GM23338 (cell line): Measurements from ENCODE around the gene UBTD1. TPM values are rescaled to one million over a fixed set of nuclear protein-coding genes. Genes with fewer than 3 reads are reported as not detected.

Experiments
- ATAC-seq: fragments of 200-7000 bp; cut with Tn5 transposase; 3 replicates; pipeline ENCODE4 v1.9.1; 2020
- DNase-seq: peaks from one replicate; pipeline ENCODE4 v3.0.0-alpha.2; 2015; ENCODE audit warnings: low spot score
- H2AFZ ChIP-seq: fragments of 200-600 bp; sonication (generic); 2 replicates; pipeline ENCODE4 v1.8.0; 2016; ENCODE audit warnings: antibody characterized with exemption, mild to moderate bottlenecking, moderate library complexity
- H3F3A ChIP-seq: fragments of 200-600 bp; sonication (generic); replicated peaks from 2 replicates; pipeline ENCODE4 v1.8.0; 2017; ENCODE audit warnings: antibody characterized with exemption, mixed run types, low read depth
- H3K27ac ChIP-seq: fragments of 200-600 bp; sonication (generic); 2 replicates; pipeline ENCODE4 v1.6.1; 2016; ENCODE audit warnings: low read depth
- H3K27me3 ChIP-seq: fragments of 200-600 bp; sonication (generic); 2 replicates; pipeline ENCODE4 v1.8.0; 2016; ENCODE audit warnings: mild to moderate bottlenecking, mixed run types, moderate library complexity; ENCODE audit not compliant: insufficient read depth
- H3K36me3 ChIP-seq: fragments of 200-600 bp; sonication (generic); 2 replicates; pipeline ENCODE4 v1.8.0; 2016; ENCODE audit warnings: mild to moderate bottlenecking; ENCODE audit not compliant: insufficient read depth
- H3K4me1 ChIP-seq: fragments of 200-600 bp; sonication (generic); 2 replicates; pipeline ENCODE4 v1.8.0; 2016; ENCODE audit warnings: mild to moderate bottlenecking, moderate library complexity; ENCODE audit not compliant: insufficient read depth
- H3K4me2 ChIP-seq: fragments of 200-600 bp; sonication (generic); 2 replicates; pipeline ENCODE4 v1.7.1; 2017; ENCODE audit warnings: mixed run types
- H3K4me3 ChIP-seq: fragments of 200-600 bp; sonication (generic); 2 replicates; pipeline ENCODE4 v1.6.1; 2016; ENCODE audit warnings: mixed run types
- H3K79me2 ChIP-seq: fragments of 200-600 bp; sonication (generic); replicated peaks from 2 replicates; pipeline ENCODE4 v1.8.0; 2017; ENCODE audit warnings: mild to moderate bottlenecking; ENCODE audit not compliant: insufficient read depth
- H3K9me2 ChIP-seq: fragments of 200-600 bp; sonication (generic); 2 replicates; pipeline ENCODE4 v1.8.0; 2017; ENCODE audit not compliant: insufficient read depth
- H4K20me1 ChIP-seq: fragments of 200-600 bp; sonication (generic); replicated peaks from 2 replicates; pipeline ENCODE4 v1.8.0; 2017; ENCODE audit warnings: mild to moderate bottlenecking; ENCODE audit not compliant: insufficient read depth
- H3K27ac Mint-ChIP-seq: 2 replicates; pipeline ENCODE4 v1.8.0; 2020; ENCODE audit warnings: inconsistent platforms, mild to moderate bottlenecking, moderate library complexity, mixed read lengths
- H3K27me3 Mint-ChIP-seq: 3 replicates; pipeline ENCODE4 v1.8.0; 2022; ENCODE audit warnings: low read depth, mild to moderate bottlenecking, moderate library complexity, mixed read lengths, inconsistent platforms; ENCODE audit not compliant: insufficient read depth, poor library complexity
- H3K36me3 Mint-ChIP-seq: 3 replicates; pipeline ENCODE4 v1.8.0; 2021; ENCODE audit warnings: low read depth, mild to moderate bottlenecking, inconsistent platforms, moderate library complexity, mixed read lengths
- H3K4me1 Mint-ChIP-seq: 3 replicates; pipeline ENCODE4 v1.8.0; 2020; ENCODE audit warnings: mild to moderate bottlenecking, inconsistent platforms, mixed read lengths
- H3K4me3 Mint-ChIP-seq: 3 replicates; pipeline ENCODE4 v1.8.0; 2021; ENCODE audit warnings: moderate library complexity, mild to moderate bottlenecking, inconsistent platforms, mixed read lengths
- H3K9me3 Mint-ChIP-seq: 3 replicates; pipeline ENCODE4 v1.8.0; 2020; ENCODE audit warnings: moderate library complexity, mild to moderate bottlenecking, inconsistent platforms, mixed read lengths
- CTCF ChIP-seq, 2 experiments: fragments of 200-600 bp in 1 of 2; sonication (generic) in 1 of 2; conservative IDR thresholded peaks; 2 replicates each; pipeline versions ENCODE4 v1.5.1 to v1.6.1; 2016 to 2017; ENCODE audit warnings: antibody characterized with exemption in 2 of 2, low read depth in 2 of 2, mild to moderate bottlenecking in 2 of 2, moderate library complexity in 1 of 2
- NANOG ChIP-seq: IDR thresholded peaks from 2 replicates; pipeline ENCODE4 v1.6.1; 2016; ENCODE audit warnings: antibody characterized with exemption, borderline replicate concordance
- POLR2AphosphoS5 ChIP-seq: IDR thresholded peaks from 2 replicates; pipeline ENCODE4 v1.6.1; 2016; ENCODE audit warnings: antibody characterized with exemption, low read depth
- STAT1 ChIP-seq: IDR thresholded peaks from one replicate; pipeline ENCODE4 v1.6.1; 2016; ENCODE audit warnings: antibody characterized with exemption; ENCODE audit not compliant: unreplicated experiment
- ZNF331 ChIP-seq: fragments of 250-450 bp; sonication (Bioruptor Pico); IDR thresholded peaks from 2 replicates; pipeline ENCODE4 v1.5.0; 2020; ENCODE audit warnings: low read depth, mild to moderate bottlenecking, moderate library complexity
- polyA plus RNA-seq: library from polyadenylated mRNA; unstranded; fragments of >200 nt; fragmentation: Nextera tagmentation; extraction: Ambion mirVana; gene quantifications from 2 replicates; pipeline ENCODE4 v1.2.1, GENCODE V29; 2016
- total RNA-seq: library from RNA; depleted of rRNA; stranded (reverse); fragments of >200 nt; shearing (Covaris generic); gene quantifications from 2 replicates; pipeline ENCODE4 v1.2.3, GENCODE V29; 2014
- TF ChIP-seq, protein P1 (sequence below): IDR thresholded peaks from one replicate; pipeline ENCODE4 v1.6.1; 2018; ENCODE audit warnings: antibody characterized with exemption; ENCODE audit not compliant: unreplicated experiment
- TF ChIP-seq, protein P2 (sequence below): fragments of 250-450 bp; sonication (Bioruptor Pico); IDR thresholded peaks from 2 replicates; pipeline ENCODE4 v1.5.0; 2020; ENCODE audit warnings: mild to moderate bottlenecking, moderate library complexity

Gene UBTD1
- total and polyA plus RNA-seq, 2 experiments from 2014 or later: 17.3 to 29.0 TPM

- H3K27ac Mint-ChIP-seq: peak overlapping the region; percentile 86
- ATAC-seq (no peak), DNase-seq (no peak)
- H3K79me2 ChIP-seq: no peaks in the 10 kb centered on the region
- no peak overlapping the region for H3K4me3 Mint-ChIP-seq
- H3K36me3 Mint-ChIP-seq: peaks cover 90% of the 10 kb centered on the region
- H3K27ac ChIP-seq: peak overlapping the region; percentile 73
- H3K36me3 ChIP-seq: peaks cover 65% of the 10 kb centered on the region
- no peaks in the 10 kb centered on the region for H3K9me2 ChIP-seq
- no peaks in the 10 kb centered on the region for H3K9me3 Mint-ChIP-seq
- no peaks in the 10 kb centered on the region for H3K4me1 ChIP-seq
- H3K27me3 ChIP-seq: no peaks in the 10 kb centered on the region
- no peak overlapping the region for H3K4me2 ChIP-seq
- no peak for TF ChIP-seq STAT1
- TF ChIP-seq, protein P1, sequence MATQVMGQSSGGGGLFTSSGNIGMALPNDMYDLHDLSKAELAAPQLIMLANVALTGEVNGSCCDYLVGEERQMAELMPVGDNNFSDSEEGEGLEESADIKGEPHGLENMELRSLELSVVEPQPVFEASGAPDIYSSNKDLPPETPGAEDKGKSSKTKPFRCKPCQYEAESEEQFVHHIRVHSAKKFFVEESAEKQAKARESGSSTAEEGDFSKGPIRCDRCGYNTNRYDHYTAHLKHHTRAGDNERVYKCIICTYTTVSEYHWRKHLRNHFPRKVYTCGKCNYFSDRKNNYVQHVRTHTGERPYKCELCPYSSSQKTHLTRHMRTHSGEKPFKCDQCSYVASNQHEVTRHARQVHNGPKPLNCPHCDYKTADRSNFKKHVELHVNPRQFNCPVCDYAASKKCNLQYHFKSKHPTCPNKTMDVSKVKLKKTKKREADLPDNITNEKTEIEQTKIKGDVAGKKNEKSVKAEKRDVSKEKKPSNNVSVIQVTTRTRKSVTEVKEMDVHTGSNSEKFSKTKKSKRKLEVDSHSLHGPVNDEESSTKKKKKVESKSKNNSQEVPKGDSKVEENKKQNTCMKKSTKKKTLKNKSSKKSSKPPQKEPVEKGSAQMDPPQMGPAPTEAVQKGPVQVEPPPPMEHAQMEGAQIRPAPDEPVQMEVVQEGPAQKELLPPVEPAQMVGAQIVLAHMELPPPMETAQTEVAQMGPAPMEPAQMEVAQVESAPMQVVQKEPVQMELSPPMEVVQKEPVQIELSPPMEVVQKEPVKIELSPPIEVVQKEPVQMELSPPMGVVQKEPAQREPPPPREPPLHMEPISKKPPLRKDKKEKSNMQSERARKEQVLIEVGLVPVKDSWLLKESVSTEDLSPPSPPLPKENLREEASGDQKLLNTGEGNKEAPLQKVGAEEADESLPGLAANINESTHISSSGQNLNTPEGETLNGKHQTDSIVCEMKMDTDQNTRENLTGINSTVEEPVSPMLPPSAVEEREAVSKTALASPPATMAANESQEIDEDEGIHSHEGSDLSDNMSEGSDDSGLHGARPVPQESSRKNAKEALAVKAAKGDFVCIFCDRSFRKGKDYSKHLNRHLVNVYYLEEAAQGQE: no peak
- TF ChIP-seq, protein P2, sequence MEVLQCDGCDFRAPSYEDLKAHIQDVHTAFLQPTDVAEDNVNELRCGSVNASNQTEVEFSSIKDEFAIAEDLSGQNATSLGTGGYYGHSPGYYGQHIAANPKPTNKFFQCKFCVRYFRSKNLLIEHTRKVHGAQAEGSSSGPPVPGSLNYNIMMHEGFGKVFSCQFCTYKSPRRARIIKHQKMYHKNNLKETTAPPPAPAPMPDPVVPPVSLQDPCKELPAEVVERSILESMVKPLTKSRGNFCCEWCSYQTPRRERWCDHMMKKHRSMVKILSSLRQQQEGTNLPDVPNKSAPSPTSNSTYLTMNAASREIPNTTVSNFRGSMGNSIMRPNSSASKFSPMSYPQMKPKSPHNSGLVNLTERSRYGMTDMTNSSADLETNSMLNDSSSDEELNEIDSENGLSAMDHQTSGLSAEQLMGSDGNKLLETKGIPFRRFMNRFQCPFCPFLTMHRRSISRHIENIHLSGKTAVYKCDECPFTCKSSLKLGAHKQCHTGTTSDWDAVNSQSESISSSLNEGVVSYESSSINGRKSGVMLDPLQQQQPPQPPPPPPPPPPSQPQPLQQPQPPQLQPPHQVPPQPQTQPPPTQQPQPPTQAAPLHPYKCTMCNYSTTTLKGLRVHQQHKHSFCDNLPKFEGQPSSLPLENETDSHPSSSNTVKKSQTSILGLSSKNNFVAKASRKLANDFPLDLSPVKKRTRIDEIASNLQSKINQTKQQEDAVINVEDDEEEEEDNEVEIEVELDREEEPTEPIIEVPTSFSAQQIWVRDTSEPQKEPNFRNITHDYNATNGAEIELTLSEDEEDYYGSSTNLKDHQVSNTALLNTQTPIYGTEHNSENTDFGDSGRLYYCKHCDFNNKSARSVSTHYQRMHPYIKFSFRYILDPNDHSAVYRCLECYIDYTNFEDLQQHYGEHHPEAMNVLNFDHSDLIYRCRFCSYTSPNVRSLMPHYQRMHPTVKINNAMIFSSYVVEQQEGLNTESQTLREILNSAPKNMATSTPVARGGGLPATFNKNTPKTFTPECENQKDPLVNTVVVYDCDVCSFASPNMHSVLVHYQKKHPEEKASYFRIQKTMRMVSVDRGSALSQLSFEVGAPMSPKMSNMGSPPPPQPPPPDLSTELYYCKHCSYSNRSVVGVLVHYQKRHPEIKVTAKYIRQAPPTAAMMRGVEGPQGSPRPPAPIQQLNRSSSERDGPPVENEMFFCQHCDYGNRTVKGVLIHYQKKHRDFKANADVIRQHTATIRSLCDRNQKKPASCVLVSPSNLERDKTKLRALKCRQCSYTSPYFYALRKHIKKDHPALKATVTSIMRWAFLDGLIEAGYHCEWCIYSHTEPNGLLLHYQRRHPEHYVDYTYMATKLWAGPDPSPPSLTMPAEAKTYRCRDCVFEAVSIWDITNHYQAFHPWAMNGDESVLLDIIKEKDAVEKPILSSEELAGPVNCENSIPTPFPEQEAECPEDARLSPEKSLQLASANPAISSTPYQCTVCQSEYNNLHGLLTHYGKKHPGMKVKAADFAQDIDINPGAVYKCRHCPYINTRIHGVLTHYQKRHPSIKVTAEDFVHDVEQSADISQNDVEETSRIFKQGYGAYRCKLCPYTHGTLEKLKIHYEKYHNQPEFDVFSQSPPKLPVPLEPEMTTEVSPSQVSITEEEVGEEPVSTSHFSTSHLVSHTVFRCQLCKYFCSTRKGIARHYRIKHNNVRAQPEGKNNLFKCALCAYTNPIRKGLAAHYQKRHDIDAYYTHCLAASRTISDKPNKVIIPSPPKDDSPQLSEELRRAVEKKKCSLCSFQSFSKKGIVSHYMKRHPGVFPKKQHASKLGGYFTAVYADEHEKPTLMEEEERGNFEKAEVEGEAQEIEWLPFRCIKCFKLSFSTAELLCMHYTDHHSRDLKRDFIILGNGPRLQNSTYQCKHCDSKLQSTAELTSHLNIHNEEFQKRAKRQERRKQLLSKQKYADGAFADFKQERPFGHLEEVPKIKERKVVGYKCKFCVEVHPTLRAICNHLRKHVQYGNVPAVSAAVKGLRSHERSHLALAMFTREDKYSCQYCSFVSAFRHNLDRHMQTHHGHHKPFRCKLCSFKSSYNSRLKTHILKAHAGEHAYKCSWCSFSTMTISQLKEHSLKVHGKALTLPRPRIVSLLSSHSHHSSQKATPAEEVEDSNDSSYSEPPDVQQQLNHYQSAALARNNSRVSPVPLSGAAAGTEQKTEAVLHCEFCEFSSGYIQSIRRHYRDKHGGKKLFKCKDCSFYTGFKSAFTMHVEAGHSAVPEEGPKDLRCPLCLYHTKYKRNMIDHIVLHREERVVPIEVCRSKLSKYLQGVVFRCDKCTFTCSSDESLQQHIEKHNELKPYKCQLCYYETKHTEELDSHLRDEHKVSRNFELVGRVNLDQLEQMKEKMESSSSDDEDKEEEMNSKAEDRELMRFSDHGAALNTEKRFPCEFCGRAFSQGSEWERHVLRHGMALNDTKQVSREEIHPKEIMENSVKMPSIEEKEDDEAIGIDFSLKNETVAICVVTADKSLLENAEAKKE (CRISPR knock-in tag): no peak
- TF ChIP-seq CTCF (conservative IDR thresholded peaks at IDR 0.05; ENCODE audit: low read depth in 2 of 2): no peak
- TF ChIP-seq ZNF331: no peak
- no peak for TF ChIP-seq NANOG
- TF ChIP-seq POLR2AphosphoS5: no peak
- H3F3A ChIP-seq: peaks cover 32% of the 10 kb centered on the region
- no peak overlapping the region for H2AFZ ChIP-seq
- peaks cover 6% of the 10 kb centered on the region for H3K27me3 Mint-ChIP-seq
- peaks cover 5% of the 10 kb centered on the region; the same call in 1 of the 3 replicates for H3K4me1 Mint-ChIP-seq
- no peak overlapping the region for H3K4me3 ChIP-seq
- peaks cover 5% of the 10 kb centered on the region for H4K20me1 ChIP-seq
Observed at GRCh38 chr10:97464226-97464625, 34.5 kb upstream of the UBTD1 start.
